Spleen (tissue), 7 donors: ENCODE measurements around the gene NECTIN1.

Experiments
- CTCF ChIP-seq, 11 experiments: fragments of 200-600 bp in 7 of 11; fragments of 450-650 bp in 4 of 11; sonication (generic) in 4 of 11; IDR thresholded peaks in 8 of 11; conservative IDR thresholded peaks in 3 of 11; 1 replicate in 7 of 11; 2 replicates in 4 of 11; pipeline versions ENCODE4 v1.4.0 to v1.8.0; 2016 to 2021; ENCODE audit warnings: antibody characterized with exemption in 11 of 11, inconsistent platforms in 4 of 11, mild to moderate bottlenecking in 1 of 11
- POLR2A ChIP-seq, 3 donors: fragments of 450-650 bp; IDR thresholded peaks; one replicate each; pipeline ENCODE4 v1.5.1; 2017; ENCODE audit warnings: antibody characterized with exemption in 3 of 3, mild to moderate bottlenecking in 1 of 3
- donor health status: DM: no; HTN: no; CAD: no; lungs with moderate emphysema.
- donor health status: DM: no; HTN: no; CAD: no.
- donor health status: DM: no; HTN: no; CAD: no.

- no peak for TF ChIP-seq CTCF (IDR thresholded peaks at IDR 0.05 in 8 of 11, conservative IDR thresholded peaks at IDR 0.05 in 3 of 11)
- TF ChIP-seq POLR2A (IDR thresholded peaks at IDR 0.05) = no peak
Observed at GRCh38 chr11:119617340-119617713, 111.7 kb downstream of the NECTIN1 start.
